Sigmoid colon (tissue), 4 donors: ENCODE measurements around the gene BCAS3.

Experiments used
- CTCF ChIP-seq, 4 experiments: fragments of 450-650 bp in 3 of 4; fragments of 200-600 bp in 1 of 4; IDR thresholded peaks; one replicate each; pipeline ENCODE4 v1.5.1; 2016 to 2019; ENCODE audit warnings: antibody characterized with exemption in 4 of 4, mild to moderate bottlenecking in 3 of 4, moderate library complexity in 2 of 4
- POLR2A ChIP-seq, 2 donors: fragments of 450-650 bp; IDR thresholded peaks; one replicate each; pipeline ENCODE4 v1.6.1; 2016; ENCODE audit warnings: antibody characterized with exemption in 2 of 2, mild to moderate bottlenecking in 2 of 2, moderate library complexity in 2 of 2
- POLR2AphosphoS5 ChIP-seq, 4 donors: sonication (generic); formaldehyde crosslinking; IDR thresholded peaks; one replicate each; pipeline ENCODE4 v1.6.1; 2017; ENCODE audit warnings: antibody characterized with exemption in 4 of 4

GRCh38 chr17:61225178-61225882 lies 547.7 kb downstream of the BCAS3 start:
- no peak for TF ChIP-seq POLR2A (IDR thresholded peaks at IDR 0.05)
- no peak for TF ChIP-seq CTCF (IDR thresholded peaks at IDR 0.05)
- TF ChIP-seq POLR2AphosphoS5 (IDR thresholded peaks at IDR 0.05): no peak
